Astrocyte of the cerebellum (primary cell): Measurements from ENCODE around the gene SLC35F1.

Source experiments
- DNase-seq: peaks from one replicate; pipeline ENCODE4 v3.0.0-alpha.2; 2011; ENCODE audit warnings: low read depth
- H3K4me3 ChIP-seq: 2 replicates; pipeline ENCODE4 v1.5.1; 2011; ENCODE audit warnings: mild to moderate bottlenecking, low read depth, low read length, moderate library complexity
- CTCF ChIP-seq: IDR thresholded peaks from 2 replicates; pipeline ENCODE4 v1.5.1; 2012; ENCODE audit warnings: low read length, low read depth, moderate library complexity, mild to moderate bottlenecking; ENCODE audit errors: missing control alignments
- in situ Hi-C: cut with HindIII; loops from 2 replicates; pipeline ENCODE4 v1.10.0; 2017; ENCODE audit warnings: low sequenced_read_pairs

Gene SLC35F1

GRCh38 chr6:118335325-118335816 lies 428.3 kb downstream of the SLC35F1 start:
- DNase-seq: peak; percentile 15
- TF ChIP-seq CTCF: no peak
- no peak overlapping the region for H3K4me3 ChIP-seq
- in situ Hi-C loops: no loop called here

- in situ Hi-C loops: no loop called here
- no peak overlapping the region for H3K4me3 ChIP-seq
- DNase-seq: no peak
- TF ChIP-seq CTCF: no peak
These were observed 437.1 kb downstream of the SLC35F1 start for GRCh38 chr6:118344014-118344670.

GRCh38 chr6:118350881-118351430 lies 443.9 kb downstream of the SLC35F1 start:
- no peak for TF ChIP-seq CTCF
- in situ Hi-C loops: no loop called here
- no peak for DNase-seq
- no peak overlapping the region for H3K4me3 ChIP-seq

GRCh38 chr6:118353564-118353963 lies 446.5 kb downstream of the SLC35F1 start:
- H3K4me3 ChIP-seq: no peak overlapping the region
- TF ChIP-seq CTCF: no peak
- no peak for DNase-seq
- in situ Hi-C loops: no loop called here

- no peak for TF ChIP-seq CTCF
- H3K4me3 ChIP-seq: no peak overlapping the region
- DNase-seq: no peak
- in situ Hi-C loops: no loop called here
These were observed 447.6 kb downstream of the SLC35F1 start for GRCh38 chr6:118354641-118355040.

- no peak for DNase-seq
- TF ChIP-seq CTCF: no peak
- in situ Hi-C loops: no loop called here
These were observed 449.0 kb downstream of the SLC35F1 start for GRCh38 chr6:118356054-118356453.

More at GRCh38 chr6:118356054-118356453, 449.0 kb downstream of the SLC35F1 start:
- H3K4me3 ChIP-seq: no peak overlapping the region
